Measurements from ENCODE around the gene MUC5B. TPM values are rescaled to one million over a fixed set of nuclear protein-coding genes. Genes with fewer than 3 reads are reported as not detected.

MUC5B gene
- total RNA-seq, 1 donor from 2014 or later = not detected

DNA sequence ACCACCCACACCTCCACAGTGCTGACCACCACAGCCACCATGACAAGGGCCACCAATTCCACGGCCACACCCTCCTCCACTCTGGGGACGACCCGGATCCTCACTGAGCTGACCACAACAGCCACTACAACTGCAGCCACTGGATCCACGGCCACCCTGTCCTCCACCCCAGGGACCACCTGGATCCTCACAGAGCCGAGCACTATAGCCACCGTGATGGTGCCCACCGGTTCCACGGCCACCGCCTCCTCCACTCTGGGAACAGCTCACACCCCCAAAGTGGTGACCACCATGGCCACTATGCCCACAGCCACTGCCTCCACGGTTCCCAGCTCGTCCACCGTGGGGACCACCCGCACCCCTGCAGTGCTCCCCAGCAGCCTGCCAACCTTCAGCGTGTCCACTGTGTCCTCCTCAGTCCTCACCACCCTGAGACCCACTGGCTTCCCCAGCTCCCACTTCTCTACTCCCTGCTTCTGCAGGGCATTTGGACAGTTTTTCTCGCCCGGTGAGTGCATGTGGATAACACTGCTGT lies 28.4 kb downstream of the MUC5B start:
- TF ChIP-seq, protein P1, sequence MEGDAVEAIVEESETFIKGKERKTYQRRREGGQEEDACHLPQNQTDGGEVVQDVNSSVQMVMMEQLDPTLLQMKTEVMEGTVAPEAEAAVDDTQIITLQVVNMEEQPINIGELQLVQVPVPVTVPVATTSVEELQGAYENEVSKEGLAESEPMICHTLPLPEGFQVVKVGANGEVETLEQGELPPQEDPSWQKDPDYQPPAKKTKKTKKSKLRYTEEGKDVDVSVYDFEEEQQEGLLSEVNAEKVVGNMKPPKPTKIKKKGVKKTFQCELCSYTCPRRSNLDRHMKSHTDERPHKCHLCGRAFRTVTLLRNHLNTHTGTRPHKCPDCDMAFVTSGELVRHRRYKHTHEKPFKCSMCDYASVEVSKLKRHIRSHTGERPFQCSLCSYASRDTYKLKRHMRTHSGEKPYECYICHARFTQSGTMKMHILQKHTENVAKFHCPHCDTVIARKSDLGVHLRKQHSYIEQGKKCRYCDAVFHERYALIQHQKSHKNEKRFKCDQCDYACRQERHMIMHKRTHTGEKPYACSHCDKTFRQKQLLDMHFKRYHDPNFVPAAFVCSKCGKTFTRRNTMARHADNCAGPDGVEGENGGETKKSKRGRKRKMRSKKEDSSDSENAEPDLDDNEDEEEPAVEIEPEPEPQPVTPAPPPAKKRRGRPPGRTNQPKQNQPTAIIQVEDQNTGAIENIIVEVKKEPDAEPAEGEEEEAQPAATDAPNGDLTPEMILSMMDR (IDR thresholded peaks at IDR 0.05; ENCODE audit: unreplicated experiment) = no peak
- Mint-ChIP-seq H3K9me3 (ENCODE audit: unreplicated experiment) (no peaks in the 10 kb centered on the region), H3K27me3 (ENCODE audit: unreplicated experiment) (peaks cover 20% of the 10 kb centered on the region), H3K27ac (ENCODE audit: unreplicated experiment) (peak overlapping the region; percentile 57), H3K4me1 (ENCODE audit: unreplicated experiment) (no peaks in the 10 kb centered on the region), H3K4me3 (ENCODE audit: unreplicated experiment) (no peak overlapping the region), H3K36me3 (ENCODE audit: low read depth, unreplicated experiment) (peaks cover 11% of the 10 kb centered on the region)
- no peak for DNase-seq (ENCODE audit: low spot score)

DNA sequence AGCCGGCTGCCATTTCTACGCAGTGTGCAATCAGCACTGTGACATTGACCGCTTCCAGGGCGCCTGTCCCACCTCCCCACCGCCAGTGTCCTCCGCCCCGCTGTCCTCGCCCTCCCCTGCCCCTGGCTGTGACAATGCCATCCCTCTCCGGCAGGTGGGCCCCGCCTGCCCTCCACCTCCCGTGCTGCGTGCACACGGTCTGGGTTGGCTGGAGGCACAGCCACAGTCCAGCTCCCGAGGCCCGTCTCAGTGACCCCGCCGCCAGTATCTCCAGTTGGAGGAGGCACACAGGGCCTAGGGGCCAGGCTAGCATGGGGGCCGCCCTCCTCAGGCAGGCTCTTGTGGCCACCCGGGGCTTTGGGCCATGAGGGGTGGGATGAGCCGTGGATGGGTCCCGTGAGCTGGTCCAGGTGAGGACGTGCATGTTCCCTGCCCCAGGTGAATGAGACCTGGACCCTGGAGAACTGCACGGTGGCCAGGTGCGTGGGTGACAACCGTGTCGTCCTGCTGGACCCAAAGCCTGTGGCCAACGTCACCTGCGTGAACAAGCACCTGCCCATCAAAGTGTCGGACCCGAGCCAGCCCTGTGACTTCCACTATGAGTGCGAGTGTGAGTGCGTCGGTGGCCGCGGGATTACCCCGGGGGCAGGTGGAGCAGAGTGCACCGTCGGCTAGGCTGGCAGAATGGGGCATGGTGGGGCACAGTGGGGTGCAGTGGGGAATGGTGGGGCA lies 29.7 kb downstream of the MUC5B start:
- peaks cover 18% of the 10 kb centered on the region for H3K27me3 Mint-ChIP-seq (ENCODE audit: unreplicated experiment)
- no peaks in the 10 kb centered on the region for H3K4me1 Mint-ChIP-seq (ENCODE audit: unreplicated experiment)
- no peak for DNase-seq (ENCODE audit: low spot score)
- H3K4me3 Mint-ChIP-seq (ENCODE audit: unreplicated experiment) = peak overlapping the region; percentile 37
- H3K9me3 Mint-ChIP-seq (ENCODE audit: unreplicated experiment) = no peaks in the 10 kb centered on the region
- H3K36me3 Mint-ChIP-seq (ENCODE audit: low read depth, unreplicated experiment) = peaks cover 8% of the 10 kb centered on the region
- H3K27ac Mint-ChIP-seq (ENCODE audit: unreplicated experiment) = no peak overlapping the region
- TF ChIP-seq, protein P1 (IDR thresholded peaks at IDR 0.05; ENCODE audit: unreplicated experiment) = no peak

DNA sequence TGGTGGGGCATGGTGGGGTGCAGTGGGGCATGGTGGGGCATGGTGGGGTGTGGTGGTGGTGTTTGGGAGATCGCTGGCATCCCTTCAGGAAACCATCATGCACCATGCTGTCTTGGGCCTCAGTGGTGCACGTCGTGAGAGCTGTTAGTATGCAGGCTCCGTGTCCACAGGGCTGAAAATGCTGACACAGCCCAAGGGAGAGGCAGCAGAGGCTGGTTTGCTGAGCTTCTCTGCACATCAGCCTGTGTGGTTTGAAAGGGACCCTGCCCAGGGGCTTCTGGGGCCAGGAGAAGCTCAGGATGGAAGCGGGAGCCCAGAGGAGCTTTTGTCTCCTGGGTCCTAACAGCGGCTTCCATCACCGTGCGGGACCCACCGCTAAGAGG lies 30.2 kb downstream of the MUC5B start:
- Mint-ChIP-seq H3K4me1 (ENCODE audit: unreplicated experiment) (no peaks in the 10 kb centered on the region), H3K27ac (ENCODE audit: unreplicated experiment) (no peak overlapping the region), H3K27me3 (ENCODE audit: unreplicated experiment) (peaks cover 18% of the 10 kb centered on the region), H3K9me3 (ENCODE audit: unreplicated experiment) (no peaks in the 10 kb centered on the region), H3K4me3 (ENCODE audit: unreplicated experiment) (no peak overlapping the region), H3K36me3 (ENCODE audit: low read depth, unreplicated experiment) (peaks cover 8% of the 10 kb centered on the region)
- TF ChIP-seq, protein P1 (IDR thresholded peaks at IDR 0.05; ENCODE audit: unreplicated experiment) = no peak
- no peak for DNase-seq (ENCODE audit: low spot score)

DNA sequence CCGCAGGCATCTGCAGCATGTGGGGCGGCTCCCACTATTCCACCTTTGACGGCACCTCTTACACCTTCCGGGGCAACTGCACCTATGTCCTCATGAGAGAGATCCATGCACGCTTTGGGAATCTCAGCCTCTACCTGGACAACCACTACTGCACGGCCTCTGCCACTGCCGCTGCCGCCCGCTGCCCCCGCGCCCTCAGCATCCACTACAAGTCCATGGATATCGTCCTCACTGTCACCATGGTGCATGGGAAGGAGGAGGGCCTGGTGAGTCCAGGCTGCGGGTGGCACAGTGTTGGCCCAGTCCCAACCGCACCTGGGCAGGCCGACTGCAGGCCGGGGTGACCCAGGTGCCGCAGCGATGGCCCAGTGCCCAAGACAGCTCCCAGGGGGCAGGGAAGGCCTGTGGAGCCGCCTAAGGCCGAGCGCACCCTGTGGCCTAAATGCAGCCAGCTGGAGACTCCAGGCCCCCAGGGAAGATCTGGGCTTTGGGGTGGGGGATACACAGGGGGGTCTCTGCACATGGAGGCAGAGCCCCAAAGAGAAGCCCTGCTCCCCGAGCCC lies 31.3 kb downstream of the MUC5B start:
- H3K27ac Mint-ChIP-seq (ENCODE audit: unreplicated experiment) = no peak overlapping the region
- TF ChIP-seq, protein P1 (IDR thresholded peaks at IDR 0.05; ENCODE audit: unreplicated experiment) = no peak
- H3K9me3 Mint-ChIP-seq (ENCODE audit: unreplicated experiment) = no peaks in the 10 kb centered on the region
- H3K36me3 Mint-ChIP-seq (ENCODE audit: low read depth, unreplicated experiment) = peaks cover 8% of the 10 kb centered on the region
- H3K27me3 Mint-ChIP-seq (ENCODE audit: unreplicated experiment) = peaks cover 18% of the 10 kb centered on the region
- H3K4me3 Mint-ChIP-seq (ENCODE audit: unreplicated experiment) = peak overlapping the region; percentile 54
- no peaks in the 10 kb centered on the region for H3K4me1 Mint-ChIP-seq (ENCODE audit: unreplicated experiment)
- no peak for DNase-seq (ENCODE audit: low spot score)

DNA sequence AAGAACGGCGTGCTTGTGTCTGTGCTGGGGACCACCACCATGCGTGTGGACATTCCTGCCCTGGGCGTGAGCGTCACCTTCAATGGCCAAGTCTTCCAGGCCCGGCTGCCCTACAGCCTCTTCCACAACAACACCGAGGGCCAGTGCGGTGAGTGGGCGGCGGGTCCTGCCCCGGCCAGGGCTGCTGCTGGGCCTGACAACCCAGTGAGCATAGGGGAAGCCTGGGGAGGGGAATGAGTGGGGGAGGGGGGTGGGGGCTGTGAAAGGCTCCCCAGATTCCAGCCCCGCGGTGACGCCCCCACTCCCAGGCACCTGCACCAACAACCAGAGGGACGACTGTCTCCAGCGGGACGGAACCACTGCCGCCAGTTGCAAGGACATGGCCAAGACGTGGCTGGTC lies 31.9 kb downstream of the MUC5B start:
- Mint-ChIP-seq H3K36me3 (ENCODE audit: low read depth, unreplicated experiment) (peaks cover 8% of the 10 kb centered on the region), H3K27me3 (ENCODE audit: unreplicated experiment) (peaks cover 23% of the 10 kb centered on the region)

More for the DNA sequence above, 31.9 kb downstream of the MUC5B start:
- no peak for DNase-seq (ENCODE audit: low spot score)
- TF ChIP-seq, protein P1 (IDR thresholded peaks at IDR 0.05; ENCODE audit: unreplicated experiment) = no peak
- Mint-ChIP-seq H3K27ac (ENCODE audit: unreplicated experiment) (no peak overlapping the region), H3K9me3 (ENCODE audit: unreplicated experiment) (no peaks in the 10 kb centered on the region), H3K4me1 (ENCODE audit: unreplicated experiment) (no peaks in the 10 kb centered on the region), H3K4me3 (ENCODE audit: unreplicated experiment) (no peak overlapping the region)

Data from endothelial cell (in vitro differentiated cells).